Kidney epithelial cell (primary cell): ENCODE results near the gene TSPAN32. TPM values are rescaled to one million over a fixed set of nuclear protein-coding genes. Genes with fewer than 3 reads are reported as not detected.

ENCODE experiments used
- DNase-seq: peaks from one replicate; pipeline ENCODE4 v3.0.0-alpha.2; 2010; ENCODE audit warnings: low read depth
- H3K27me3 ChIP-seq: 2 replicates; pipeline ENCODE4 v1.6.0; 2011; ENCODE audit warnings: low read length; ENCODE audit not compliant: control insufficient read depth, insufficient read depth
- H3K36me3 ChIP-seq: 2 replicates; pipeline ENCODE4 v1.5.1; 2011; ENCODE audit warnings: low read length; ENCODE audit not compliant: control insufficient read depth, insufficient read depth
- H3K4me3 ChIP-seq: 2 replicates; pipeline ENCODE4 v1.5.1; 2011; ENCODE audit warnings: low read depth, mild to moderate bottlenecking, control low read depth, low read length
- total RNA-seq: library from RNA; depleted of rRNA; stranded (reverse); fragments of >200 nt; gene quantifications from 2 replicates; pipeline ENCODE4 v1.2.3, GENCODE V29; 2015
- TF ChIP-seq, protein P1 (sequence below): IDR thresholded peaks from 2 replicates; pipeline ENCODE4 v1.5.1; 2011; ENCODE audit warnings: mild to moderate bottlenecking, moderate library complexity, low read length, control low read depth, inconsistent platforms; ENCODE audit not compliant: insufficient read depth, poor library complexity, severe bottlenecking

The TSPAN32 gene
- total RNA-seq, 1 donor from 2014 or later = 0.46 TPM

DNA sequence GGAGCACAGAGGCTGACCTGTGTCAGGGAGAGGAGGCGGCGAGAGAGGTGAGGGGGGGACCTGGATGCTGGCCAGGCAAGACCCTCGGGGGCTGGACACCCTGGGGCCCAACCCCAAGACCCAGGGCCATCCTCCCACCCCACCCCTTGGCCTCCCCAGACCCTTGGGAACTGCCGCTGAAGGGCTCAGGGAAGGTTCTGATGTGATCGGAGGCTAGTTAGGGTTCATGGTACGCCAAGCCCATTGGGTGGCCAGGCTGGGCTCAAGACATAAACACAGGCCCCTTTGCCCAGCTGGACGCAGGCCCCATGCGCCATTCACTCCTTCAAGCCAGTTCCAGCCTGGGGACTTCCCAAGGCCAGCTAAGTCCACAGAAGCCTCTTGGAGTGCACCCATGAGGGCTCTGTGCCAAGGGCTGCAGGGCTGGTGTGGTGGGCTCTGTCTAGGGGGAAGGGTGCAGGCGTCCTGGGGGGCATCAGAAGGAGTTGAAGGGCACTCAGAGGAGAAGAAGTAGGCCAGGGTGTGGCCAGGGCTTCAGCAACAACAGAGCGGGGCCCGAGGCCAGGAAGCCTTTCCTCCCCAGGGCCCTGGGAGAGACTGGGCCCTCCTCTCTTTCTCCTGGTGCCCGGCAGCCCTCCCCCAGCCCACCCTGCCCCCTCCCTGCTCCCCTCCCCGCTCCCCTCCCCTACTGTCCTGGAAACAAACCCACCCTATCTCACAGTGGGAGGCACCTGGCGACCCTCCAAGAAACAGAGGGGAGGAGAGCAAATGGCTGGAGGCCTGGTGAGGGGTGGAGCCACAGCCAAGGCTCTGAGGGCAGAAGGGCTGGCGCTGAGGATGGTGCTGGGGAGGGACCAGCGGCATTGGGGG lies 12.9 kb downstream of the TSPAN32 start:
- DNase-seq = no peak
- Histone ChIP-seq H3K36me3 (no peaks in the 10 kb centered on the region), H3K4me3 (no peak overlapping the region), H3K27me3 (peaks cover 2% of the 10 kb centered on the region)
- TF ChIP-seq, protein P1, sequence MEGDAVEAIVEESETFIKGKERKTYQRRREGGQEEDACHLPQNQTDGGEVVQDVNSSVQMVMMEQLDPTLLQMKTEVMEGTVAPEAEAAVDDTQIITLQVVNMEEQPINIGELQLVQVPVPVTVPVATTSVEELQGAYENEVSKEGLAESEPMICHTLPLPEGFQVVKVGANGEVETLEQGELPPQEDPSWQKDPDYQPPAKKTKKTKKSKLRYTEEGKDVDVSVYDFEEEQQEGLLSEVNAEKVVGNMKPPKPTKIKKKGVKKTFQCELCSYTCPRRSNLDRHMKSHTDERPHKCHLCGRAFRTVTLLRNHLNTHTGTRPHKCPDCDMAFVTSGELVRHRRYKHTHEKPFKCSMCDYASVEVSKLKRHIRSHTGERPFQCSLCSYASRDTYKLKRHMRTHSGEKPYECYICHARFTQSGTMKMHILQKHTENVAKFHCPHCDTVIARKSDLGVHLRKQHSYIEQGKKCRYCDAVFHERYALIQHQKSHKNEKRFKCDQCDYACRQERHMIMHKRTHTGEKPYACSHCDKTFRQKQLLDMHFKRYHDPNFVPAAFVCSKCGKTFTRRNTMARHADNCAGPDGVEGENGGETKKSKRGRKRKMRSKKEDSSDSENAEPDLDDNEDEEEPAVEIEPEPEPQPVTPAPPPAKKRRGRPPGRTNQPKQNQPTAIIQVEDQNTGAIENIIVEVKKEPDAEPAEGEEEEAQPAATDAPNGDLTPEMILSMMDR = no peak

DNA sequence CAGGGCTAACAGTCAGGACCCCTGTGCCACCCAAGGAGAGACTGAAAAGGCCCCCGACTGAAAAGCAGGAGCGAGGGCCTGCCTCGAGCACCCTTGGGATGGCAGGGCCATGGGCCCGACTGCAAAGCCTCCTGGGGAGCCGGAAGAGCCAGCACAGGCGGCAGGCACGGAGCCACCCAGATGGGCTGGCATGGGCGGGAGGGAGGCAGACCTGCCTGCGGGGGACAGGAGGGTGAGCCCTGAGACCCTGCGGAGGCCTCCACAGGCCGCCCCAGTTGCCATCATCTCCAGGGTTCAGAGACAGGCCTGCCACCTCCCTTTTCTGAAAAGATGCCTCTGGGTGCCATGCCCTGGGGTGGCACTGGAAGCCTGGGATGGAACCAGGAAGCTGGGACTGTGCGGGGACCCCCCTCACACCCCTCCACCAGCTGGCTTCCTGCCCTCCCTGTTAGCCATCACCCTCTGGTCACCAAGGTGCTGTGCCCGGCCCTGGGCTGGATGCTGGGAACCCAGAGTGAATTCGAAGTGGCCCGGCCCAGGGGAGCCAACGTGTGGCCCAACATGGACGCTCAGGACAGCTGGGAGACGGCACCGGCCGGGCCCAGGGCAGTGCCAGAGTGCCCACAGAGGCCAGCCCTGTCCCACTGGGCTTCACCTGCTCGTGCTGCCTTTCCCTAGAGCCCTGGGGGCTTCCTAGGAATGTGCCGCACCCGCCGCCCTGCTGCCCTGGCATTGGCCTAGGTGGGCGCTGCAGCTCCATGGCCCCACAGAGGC lies 13.8 kb downstream of the TSPAN32 start:
- Histone ChIP-seq H3K27me3 (peaks cover 4% of the 10 kb centered on the region), H3K36me3 (no peaks in the 10 kb centered on the region), H3K4me3 (no peak overlapping the region)
- TF ChIP-seq, protein P1 = no peak
- no peak for DNase-seq

DNA sequence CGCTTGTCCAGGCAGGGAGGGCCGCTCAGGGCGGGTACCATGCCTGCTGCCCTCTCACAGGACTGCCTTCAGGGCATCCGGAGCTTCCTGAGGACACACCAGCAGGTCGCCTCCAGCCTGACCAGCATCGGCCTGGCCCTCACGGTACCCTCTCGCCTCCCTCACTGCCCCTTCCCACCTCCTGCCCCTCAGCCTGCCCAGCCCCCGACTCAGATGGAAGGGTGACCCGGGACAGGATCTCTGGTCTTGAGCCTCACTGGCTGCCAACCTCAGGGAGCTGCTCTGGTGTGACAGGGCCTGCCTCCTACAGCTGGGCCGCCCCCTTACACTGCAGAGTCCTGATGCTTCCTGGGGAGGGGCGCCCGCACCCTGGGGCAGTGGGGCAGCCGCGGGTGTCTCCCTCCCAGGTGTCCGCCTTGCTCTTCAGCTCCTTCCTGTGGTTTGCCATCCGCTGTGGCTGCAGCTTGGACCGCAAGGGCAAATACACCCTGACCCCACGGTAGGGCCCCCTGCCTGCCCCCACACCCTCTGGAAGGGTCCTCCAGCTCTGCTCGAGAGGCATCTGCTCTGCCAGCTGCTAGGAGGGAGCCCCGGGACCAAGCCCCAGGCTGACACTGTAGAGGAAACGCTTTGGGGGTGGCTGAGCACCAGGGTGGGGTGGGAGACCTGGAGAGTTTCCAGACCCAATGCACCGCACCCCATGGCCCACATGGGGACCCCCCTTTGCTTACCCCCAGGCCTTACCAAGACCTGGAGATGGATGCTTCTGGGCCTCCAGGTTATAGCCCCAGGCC lies 14.6 kb downstream of the TSPAN32 start:
- DNase-seq = no peak
- Histone ChIP-seq H3K36me3 (no peaks in the 10 kb centered on the region), H3K27me3 (peaks cover 4% of the 10 kb centered on the region), H3K4me3 (no peak overlapping the region)
- TF ChIP-seq, protein P1 = no peak

DNA sequence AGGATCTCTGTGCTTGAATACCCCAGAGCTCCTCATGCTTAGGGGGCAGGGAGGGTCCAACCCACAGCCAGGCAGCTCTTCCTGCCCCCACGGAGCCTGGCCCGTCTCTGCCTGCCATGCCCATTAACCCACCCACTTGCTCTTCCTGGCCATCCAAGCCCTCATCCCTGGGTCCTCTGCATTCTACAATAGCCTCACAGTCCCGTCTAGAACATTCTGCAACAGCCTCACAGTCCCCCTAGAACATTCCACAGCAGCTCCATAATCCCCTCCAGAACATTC lies 15.1 kb downstream of the TSPAN32 start:
- Histone ChIP-seq H3K27me3 (peaks cover 4% of the 10 kb centered on the region), H3K36me3 (no peaks in the 10 kb centered on the region), H3K4me3 (no peak overlapping the region)
- no peak for DNase-seq
- TF ChIP-seq, protein P1 = no peak

DNA sequence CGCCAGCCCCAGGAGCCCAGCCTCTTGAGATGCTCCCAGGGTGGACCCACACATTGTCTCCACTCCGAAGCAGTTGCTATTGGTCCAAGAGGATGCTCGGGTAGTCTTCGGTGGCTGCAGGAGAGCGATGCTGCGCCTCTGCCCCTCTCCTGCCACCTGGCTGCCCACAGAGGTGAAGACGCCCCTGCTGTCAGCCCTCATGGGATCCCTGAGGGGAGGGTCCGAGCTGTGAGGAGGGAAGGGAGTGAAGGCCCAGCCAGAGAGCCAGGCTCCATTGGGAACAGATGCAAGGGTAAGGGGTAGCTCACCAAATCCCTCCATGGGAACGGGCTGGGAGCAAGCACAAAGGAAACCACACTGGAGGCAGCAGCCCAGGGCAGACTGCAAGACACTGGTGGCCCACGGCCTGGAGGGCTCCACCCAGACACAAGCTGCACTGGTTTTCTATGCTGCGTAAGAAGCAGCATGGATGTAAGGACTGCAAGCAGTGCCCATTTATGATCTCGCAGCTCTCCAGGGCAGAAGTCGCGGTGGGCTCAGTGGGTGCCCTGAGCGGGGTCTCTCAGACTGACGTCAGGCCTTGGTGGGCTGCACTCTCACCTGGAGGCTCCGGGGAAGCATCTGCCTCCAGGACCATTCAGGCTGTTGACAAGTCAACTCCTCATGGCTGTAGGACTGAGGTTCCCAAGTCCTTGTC lies 15.7 kb downstream of the TSPAN32 start:
- Histone ChIP-seq H3K36me3 (no peaks in the 10 kb centered on the region), H3K4me3 (no peak overlapping the region), H3K27me3 (peaks cover 4% of the 10 kb centered on the region)
- TF ChIP-seq, protein P1 = no peak
- DNase-seq = no peak
